Mesothelial cell of epicardium (in vitro differentiated cells): ENCODE data around the gene SLC1A5. TPM values are rescaled to one million over a fixed set of nuclear protein-coding genes. Genes with fewer than 3 reads are reported as not detected.
A peak's percentile ranks its signal among the peaks of the same experiment; 100 is the strongest.

Experiments used
- DNase-seq, 2 experiments: peaks; one replicate each; pipeline ENCODE4 v3.0.0; 2021; ENCODE audit warnings: low spot score in 2 of 2; ENCODE audit not compliant: unreplicated experiment in 2 of 2
- H3K27ac Mint-ChIP-seq: 2 replicates; pipeline ENCODE4 v1.8.0; 2021; ENCODE audit warnings: mixed read lengths
- H3K27me3 Mint-ChIP-seq: 2 replicates; pipeline ENCODE4 v1.8.0; 2021; ENCODE audit warnings: low read depth, mixed read lengths
- H3K36me3 Mint-ChIP-seq: 2 replicates; pipeline ENCODE4 v1.8.0; 2021; ENCODE audit warnings: mixed read lengths
- H3K4me1 Mint-ChIP-seq: 2 replicates; pipeline ENCODE4 v1.8.0; 2021; ENCODE audit warnings: mixed read lengths
- H3K4me3 Mint-ChIP-seq: 2 replicates; pipeline ENCODE4 v1.8.0; 2021; ENCODE audit warnings: mild to moderate bottlenecking, moderate library complexity, mixed read lengths
- H3K9me3 Mint-ChIP-seq: 2 replicates; pipeline ENCODE4 v1.8.0; 2021; ENCODE audit warnings: mixed read lengths
- CTCF ChIP-seq: fragments of 200-600 bp; sonication (generic); IDR thresholded peaks from one replicate; pipeline ENCODE4 v1.5.0; 2021; ENCODE audit warnings: antibody characterized with exemption; ENCODE audit not compliant: unreplicated experiment
- total RNA-seq: library from RNA; stranded (reverse); gene quantifications from 3 replicates; pipeline ENCODE4 v1.2.1, GENCODE V29; 2021

The SLC1A5 gene
- total RNA-seq, 1 donor from 2014 or later = 45.3 TPM

GRCh38 chr19:46737298-46737654 lies 51.1 kb downstream of the SLC1A5 start:
- peaks cover 16% of the 10 kb centered on the region for H3K36me3 Mint-ChIP-seq
- H3K27ac Mint-ChIP-seq = no peak overlapping the region
- no peak for TF ChIP-seq CTCF
- H3K27me3 Mint-ChIP-seq = no peaks in the 10 kb centered on the region
- H3K4me3 Mint-ChIP-seq = no peak overlapping the region
- DNase-seq = no peak
- H3K9me3 Mint-ChIP-seq = no peaks in the 10 kb centered on the region
- H3K4me1 Mint-ChIP-seq = no peaks in the 10 kb centered on the region

DNA sequence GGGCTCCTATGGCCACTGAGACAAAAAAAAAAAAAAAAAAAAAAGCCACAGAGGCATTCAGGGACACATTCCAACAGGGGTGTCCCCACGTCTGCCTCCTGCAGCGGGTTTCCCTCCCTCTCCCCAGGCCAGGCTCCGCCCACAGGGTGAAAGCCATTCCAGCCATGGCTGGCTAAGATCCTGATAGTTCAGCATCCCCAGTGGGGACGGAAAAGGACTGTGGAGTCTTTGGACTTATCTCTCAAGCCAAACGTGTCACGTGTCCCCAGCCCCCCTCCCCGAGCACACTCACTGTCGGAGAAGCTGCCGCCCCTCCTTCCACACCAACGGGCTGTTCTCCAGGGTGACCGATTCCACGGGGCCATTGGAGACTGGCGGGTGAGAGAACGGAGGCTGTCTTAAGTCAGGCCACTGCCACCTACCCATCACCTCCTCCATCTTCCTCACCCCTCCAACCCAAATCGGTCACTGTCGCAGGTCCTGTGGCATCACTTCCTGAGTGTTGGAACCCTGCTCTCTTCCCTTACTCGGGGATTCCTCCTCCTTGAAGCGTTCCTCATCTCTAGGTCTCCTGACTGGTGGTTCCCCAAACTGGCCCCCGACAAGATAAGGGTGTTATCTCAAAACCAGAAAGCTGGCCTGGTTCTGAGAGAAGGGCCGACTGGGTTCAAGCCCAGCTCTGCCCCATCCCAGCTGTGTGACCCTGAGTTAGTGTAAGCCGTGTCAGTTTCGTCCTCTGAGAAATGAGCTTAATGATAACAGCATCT lies 51.7 kb downstream of the SLC1A5 start:
- no peaks in the 10 kb centered on the region for H3K9me3 Mint-ChIP-seq
- H3K4me3 Mint-ChIP-seq = no peak overlapping the region
- H3K36me3 Mint-ChIP-seq = peaks cover 16% of the 10 kb centered on the region
- TF ChIP-seq CTCF = no peak
- DNase-seq = no peak
- H3K27me3 Mint-ChIP-seq = no peaks in the 10 kb centered on the region
- H3K27ac Mint-ChIP-seq = no peak overlapping the region
- H3K4me1 Mint-ChIP-seq = peaks cover 5% of the 10 kb centered on the region

GRCh38 chr19:46733690-46734292 lies 54.6 kb downstream of the SLC1A5 start:
- peaks cover 13% of the 10 kb centered on the region for H3K4me1 Mint-ChIP-seq
- H3K9me3 Mint-ChIP-seq = no peaks in the 10 kb centered on the region
- H3K27me3 Mint-ChIP-seq = no peaks in the 10 kb centered on the region
- H3K4me3 Mint-ChIP-seq = no peak overlapping the region
- no peak for TF ChIP-seq CTCF
- no peak for DNase-seq
- peaks cover 22% of the 10 kb centered on the region for H3K36me3 Mint-ChIP-seq
- peak overlapping the region; percentile 22 for H3K27ac Mint-ChIP-seq

DNA sequence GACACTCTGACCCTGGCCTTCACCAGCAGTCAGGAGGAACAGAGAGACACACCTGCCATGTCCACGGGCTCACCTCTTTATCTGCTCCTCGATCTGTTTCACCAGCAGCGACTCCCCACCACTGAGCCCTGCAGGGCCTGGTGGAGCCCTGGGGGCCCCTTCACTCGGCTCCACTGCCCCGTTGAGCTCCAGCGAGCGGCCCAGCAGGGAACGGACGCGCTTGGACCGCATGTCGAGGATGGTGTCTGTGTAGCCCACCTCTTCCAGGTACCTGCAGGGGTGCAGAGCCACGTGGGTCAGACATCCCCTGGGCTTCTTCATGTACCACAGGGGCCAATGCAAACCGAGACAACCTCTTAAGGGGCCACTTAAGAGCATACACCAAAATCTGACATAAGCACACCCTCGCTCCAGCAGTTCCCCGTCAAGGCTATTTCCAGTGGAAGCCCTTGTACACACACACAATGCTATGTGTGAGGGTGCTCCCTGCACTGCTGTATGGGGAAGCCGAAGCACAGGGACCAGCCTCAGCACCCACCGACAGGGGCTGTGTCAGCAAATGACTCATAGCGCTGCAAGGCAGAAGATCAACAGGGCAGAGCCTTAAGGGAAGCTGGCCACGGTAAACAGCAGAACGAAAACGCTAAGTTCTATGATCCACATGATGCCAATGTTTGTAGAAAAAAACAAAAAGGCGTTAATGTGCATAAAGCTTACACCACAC lies 55.3 kb downstream of the SLC1A5 start:
- no peak for TF ChIP-seq CTCF
- Mint-ChIP-seq H3K27ac (no peak overlapping the region), H3K9me3 (no peaks in the 10 kb centered on the region), H3K36me3 (peaks cover 22% of the 10 kb centered on the region), H3K27me3 (no peaks in the 10 kb centered on the region), H3K4me1 (peaks cover 13% of the 10 kb centered on the region), H3K4me3 (no peak overlapping the region)
- DNase-seq = no peak

GRCh38 chr19:46732172-46732938 lies 56.0 kb downstream of the SLC1A5 start:
- Mint-ChIP-seq H3K4me3 (no peak overlapping the region), H3K9me3 (no peaks in the 10 kb centered on the region), H3K27me3 (no peaks in the 10 kb centered on the region), H3K36me3 (peaks cover 16% of the 10 kb centered on the region), H3K27ac (peak overlapping the region; percentile 15), H3K4me1 (peaks cover 13% of the 10 kb centered on the region)
- TF ChIP-seq CTCF = no peak
- DNase-seq = no peak
